RWPE2 (cell line): ENCODE results near the gene NEU2.

Source experiments
- ATAC-seq: fragments of 200-7000 bp; cut with Tn5 transposase; 3 replicates; pipeline ENCODE4 v1.9.1; 2021; ENCODE audit warnings: low read depth
- DNase-seq: peaks from one replicate; pipeline ENCODE4 v3.0.0-alpha.2; 2020; ENCODE audit warnings: low spot score
- H3K27ac ChIP-seq: fragments of 450-650 bp; 2 replicates; pipeline ENCODE4 v1.5.1; 2017; ENCODE audit warnings: mild to moderate bottlenecking; ENCODE audit not compliant: poor library complexity, severe bottlenecking
- H3K27me3 ChIP-seq: fragments of 250-450 bp; sonication (Bioruptor Pico); 2 replicates; pipeline ENCODE4 v1.5.1; 2021; ENCODE audit warnings: mild to moderate bottlenecking, moderate library complexity; ENCODE audit not compliant: insufficient read depth, poor library complexity, severe bottlenecking
- H3K36me3 ChIP-seq: fragments of 250-450 bp; sonication (Bioruptor Pico); 2 replicates; pipeline ENCODE4 v1.5.1; 2020; ENCODE audit warnings: low read depth, mild to moderate bottlenecking, moderate library complexity
- H3K4me1 ChIP-seq: fragments of 250-450 bp; sonication (Bioruptor Pico); 2 replicates; pipeline ENCODE4 v1.5.1; 2021; ENCODE audit warnings: mild to moderate bottlenecking, moderate library complexity; ENCODE audit not compliant: insufficient read depth, poor library complexity, severe bottlenecking
- H3K4me3 ChIP-seq: fragments of 250-450 bp; sonication (Bioruptor Pico); 2 replicates; pipeline ENCODE4 v1.5.1; 2021; ENCODE audit warnings: mild to moderate bottlenecking, moderate library complexity; ENCODE audit not compliant: severe bottlenecking
- H3K9me3 ChIP-seq: fragments of 250-450 bp; sonication (Bioruptor Pico); 2 replicates; pipeline ENCODE4 v1.5.1; 2021; ENCODE audit warnings: mild to moderate bottlenecking, moderate library complexity; ENCODE audit not compliant: severe bottlenecking
- TF ChIP-seq, protein P1 (sequence below): fragments of 450-650 bp; IDR thresholded peaks from one replicate; pipeline ENCODE4 v1.5.1; 2017; ENCODE audit warnings: mild to moderate bottlenecking, moderate library complexity; ENCODE audit not compliant: poor library complexity, severe bottlenecking

NEU2 gene

GRCh38 chr2:233060501-233060979 is 28.1 kb downstream of the NEU2 start:
- TF ChIP-seq, protein P1, sequence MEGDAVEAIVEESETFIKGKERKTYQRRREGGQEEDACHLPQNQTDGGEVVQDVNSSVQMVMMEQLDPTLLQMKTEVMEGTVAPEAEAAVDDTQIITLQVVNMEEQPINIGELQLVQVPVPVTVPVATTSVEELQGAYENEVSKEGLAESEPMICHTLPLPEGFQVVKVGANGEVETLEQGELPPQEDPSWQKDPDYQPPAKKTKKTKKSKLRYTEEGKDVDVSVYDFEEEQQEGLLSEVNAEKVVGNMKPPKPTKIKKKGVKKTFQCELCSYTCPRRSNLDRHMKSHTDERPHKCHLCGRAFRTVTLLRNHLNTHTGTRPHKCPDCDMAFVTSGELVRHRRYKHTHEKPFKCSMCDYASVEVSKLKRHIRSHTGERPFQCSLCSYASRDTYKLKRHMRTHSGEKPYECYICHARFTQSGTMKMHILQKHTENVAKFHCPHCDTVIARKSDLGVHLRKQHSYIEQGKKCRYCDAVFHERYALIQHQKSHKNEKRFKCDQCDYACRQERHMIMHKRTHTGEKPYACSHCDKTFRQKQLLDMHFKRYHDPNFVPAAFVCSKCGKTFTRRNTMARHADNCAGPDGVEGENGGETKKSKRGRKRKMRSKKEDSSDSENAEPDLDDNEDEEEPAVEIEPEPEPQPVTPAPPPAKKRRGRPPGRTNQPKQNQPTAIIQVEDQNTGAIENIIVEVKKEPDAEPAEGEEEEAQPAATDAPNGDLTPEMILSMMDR: no peak
- Histone ChIP-seq H3K27ac (no peak overlapping the region), H3K4me1 (no peaks in the 10 kb centered on the region), H3K36me3 (no peaks in the 10 kb centered on the region), H3K27me3 (no peaks in the 10 kb centered on the region), H3K9me3 (no peaks in the 10 kb centered on the region), H3K4me3 (no peak overlapping the region)
- no peak for DNase-seq
- no peak for ATAC-seq

DNA sequence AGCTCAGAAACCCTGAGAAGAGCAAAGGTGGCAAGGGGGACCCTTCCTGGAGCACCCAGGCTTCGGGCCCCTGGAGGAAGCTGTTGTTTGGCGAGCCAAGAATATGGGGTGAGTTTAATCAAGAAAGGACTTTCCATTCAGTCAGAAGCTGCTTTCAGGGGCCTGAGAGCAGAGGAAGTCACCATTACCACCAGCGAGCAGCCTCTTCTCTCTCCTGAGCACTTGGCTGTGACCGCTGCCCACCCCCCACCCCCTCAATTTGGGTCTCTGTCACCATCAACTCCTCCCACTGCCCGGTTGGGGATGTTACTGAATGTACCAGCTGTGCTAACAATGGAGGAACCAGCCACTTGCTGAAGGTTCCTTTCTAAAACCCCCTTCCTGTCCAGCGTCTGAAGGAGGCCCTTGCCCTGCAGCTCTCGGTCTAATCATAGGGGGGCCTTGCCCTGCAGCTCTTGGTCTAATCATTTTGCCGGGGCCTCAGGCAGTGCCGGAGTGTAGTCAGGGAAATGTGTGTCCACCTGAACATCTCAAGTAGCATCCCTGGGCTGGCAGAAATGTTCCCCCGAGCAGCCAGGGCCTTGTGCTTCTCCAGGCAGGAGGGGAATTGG is 28.6 kb downstream of the NEU2 start:
- ATAC-seq (no peak), DNase-seq (no peak)
- Histone ChIP-seq H3K9me3 (no peaks in the 10 kb centered on the region), H3K27ac (no peak overlapping the region), H3K4me1 (no peaks in the 10 kb centered on the region), H3K36me3 (no peaks in the 10 kb centered on the region), H3K4me3 (no peak overlapping the region), H3K27me3 (no peaks in the 10 kb centered on the region)
- TF ChIP-seq, protein P1: no peak

DNA sequence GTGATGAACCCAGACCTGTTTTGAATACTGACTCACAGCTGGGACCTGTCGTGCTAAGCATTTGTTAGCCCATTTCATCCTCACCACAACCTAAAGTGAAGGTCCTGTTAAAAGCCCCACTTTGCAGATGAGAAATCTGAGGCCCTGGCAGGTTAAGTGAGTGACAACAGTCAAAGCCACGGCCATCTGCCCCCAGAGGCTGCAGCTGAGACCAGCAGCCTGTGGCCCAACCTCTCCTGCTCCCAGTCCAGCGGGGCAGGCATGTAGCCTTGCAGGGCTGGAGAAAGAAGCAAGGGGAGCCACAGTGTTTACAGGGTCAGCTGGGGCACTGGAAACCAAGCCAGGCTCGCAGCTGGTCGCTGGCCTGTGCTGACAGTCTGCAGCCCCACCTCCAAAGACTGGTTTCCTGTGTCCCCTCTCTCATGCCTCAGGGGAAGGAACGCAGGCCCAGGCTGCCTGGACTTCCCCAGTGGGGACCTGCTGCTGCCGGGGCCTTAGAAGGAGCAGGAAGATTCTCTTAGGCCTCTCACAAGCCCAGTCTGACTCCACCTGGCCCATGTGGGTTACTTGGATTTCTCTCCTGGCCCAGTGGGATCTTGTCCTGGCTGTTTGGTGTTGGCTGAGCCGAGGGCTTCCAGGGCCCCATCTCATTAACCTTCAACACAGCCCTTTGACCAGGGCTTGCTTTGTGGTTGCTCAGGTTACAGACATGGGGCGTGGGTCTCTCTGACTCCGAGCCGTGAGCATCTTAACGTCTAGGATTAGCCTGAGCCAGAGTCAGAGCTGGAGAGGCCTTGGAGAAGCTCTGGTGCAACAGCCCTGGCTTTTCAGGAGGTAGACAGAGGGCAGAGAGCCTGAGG is 29.3 kb downstream of the NEU2 start:
- TF ChIP-seq, protein P1: no peak
- no peak overlapping the region for H3K27ac ChIP-seq
- no peak for ATAC-seq

GRCh38 chr2:233062451-233062850 is 30.0 kb downstream of the NEU2 start:
- Histone ChIP-seq H3K27me3 (no peaks in the 10 kb centered on the region), H3K36me3 (no peaks in the 10 kb centered on the region), H3K9me3 (no peaks in the 10 kb centered on the region), H3K27ac (no peak overlapping the region), H3K4me3 (no peak overlapping the region), H3K4me1 (peaks cover 5% of the 10 kb centered on the region)
- DNase-seq: no peak
- ATAC-seq: no peak
- TF ChIP-seq, protein P1: no peak

More for the DNA sequence above, 29.3 kb downstream of the NEU2 start:
- Histone ChIP-seq H3K9me3 (no peaks in the 10 kb centered on the region), H3K36me3 (no peaks in the 10 kb centered on the region), H3K4me1 (peaks cover 2% of the 10 kb centered on the region), H3K4me3 (no peak overlapping the region), H3K27me3 (no peaks in the 10 kb centered on the region)
- no peak for DNase-seq

- TF ChIP-seq, protein P1: no peak
- ATAC-seq (no peak), DNase-seq (no peak)
- Histone ChIP-seq H3K4me1 (peaks cover 5% of the 10 kb centered on the region), H3K4me3 (no peak overlapping the region), H3K9me3 (no peaks in the 10 kb centered on the region), H3K36me3 (no peaks in the 10 kb centered on the region), H3K27ac (no peak overlapping the region), H3K27me3 (no peaks in the 10 kb centered on the region)
Measured at GRCh38 chr2:233062946-233063268, 30.4 kb downstream of the NEU2 start.
